ENCODE data around the gene CRYGN.

DNA sequence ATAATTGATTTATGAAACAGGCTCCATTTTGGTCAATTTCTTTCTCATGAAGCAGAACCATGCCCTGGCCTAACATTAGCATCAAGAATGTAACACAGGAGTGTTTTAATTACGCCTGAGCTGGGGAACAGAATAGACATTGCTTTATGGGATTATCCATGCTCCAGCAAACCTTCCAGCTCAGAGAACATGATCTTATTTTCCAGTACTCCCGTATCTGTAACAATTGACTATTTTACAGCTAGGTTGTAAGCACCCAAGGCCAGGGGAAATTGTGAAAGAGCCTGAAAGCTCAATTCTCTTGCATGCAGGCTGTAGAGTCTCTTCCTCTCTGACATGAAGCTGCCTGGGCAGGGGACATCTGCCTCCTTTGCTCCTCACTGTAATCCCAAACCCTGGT, 30.8 kb upstream of the CRYGN start:
- TF ChIP-seq SUZ12 (IDR thresholded peaks at IDR 0.05) (no peak), FOXM1 (IDR thresholded peaks at IDR 0.05; ENCODE audit: borderline replicate concordance) (no peak), TARDBP (IDR thresholded peaks at IDR 0.05) (no peak), FOXK2 (IDR thresholded peaks at IDR 0.05) (no peak), ZNF384 (IDR thresholded peaks at IDR 0.05) (no peak), L3MBTL2 (conservative IDR thresholded peaks at IDR 0.05) (no peak), ELF4 (IDR thresholded peaks at IDR 0.05) (no peak), SP1 (IDR thresholded peaks at IDR 0.05) (no peak)

All from HEK293T (cell line).